A673 (cell line): ENCODE results near the gene IFNAR1. TPM values are rescaled to one million over a fixed set of nuclear protein-coding genes. Genes with fewer than 3 reads are reported as not detected.
A peak's percentile ranks its signal among the peaks of the same experiment; 100 is the strongest.

Experiments
- BruUV-seq: library from RNA; stranded (reverse); fragments of 400-500 nt; replicated peaks from 2 replicates; lab custom pipeline; 2021; lab: Mats Ljungman, UMichigan
- CTCF ChIA-PET: fragments of 300-600 bp; sonication (Branson Sonifier 250); formaldehyde crosslinking; loops from one replicate; lab custom pipeline; 2022; ENCODE audit warnings: antibody characterized with exemption; lab: Charles Lee
- POLR2A ChIA-PET: fragments of 300-600 bp; sonication (Branson Sonifier 250); formaldehyde crosslinking; loops from one replicate; lab custom pipeline; 2022; ENCODE audit warnings: antibody characterized with exemption; ENCODE audit not compliant: low non-redundant PET; lab: Charles Lee
- DNase-seq: peaks from one replicate; pipeline ENCODE4 v3.0.0-alpha.2; 2015; ENCODE audit warnings: low spot score
- H3K27ac ChIP-seq: fragments of 200-600 bp; sonication (generic); 2 replicates; pipeline ENCODE4 v1.5.1; 2016; ENCODE audit warnings: mixed run types, low read depth, mild to moderate bottlenecking, mixed read lengths, antibody characterized with exemption, low read length; ENCODE audit not compliant: poor library complexity, severe bottlenecking
- H3K27me3 ChIP-seq: fragments of 200-600 bp; sonication (generic); replicated peaks from 2 replicates; pipeline ENCODE4 v1.6.1; 2017; ENCODE audit warnings: mixed run types, low read depth, mild to moderate bottlenecking, mixed read lengths, antibody characterized with exemption, low read length; ENCODE audit not compliant: insufficient read depth, poor library complexity
- H3K36me3 ChIP-seq: fragments of 200-600 bp; sonication (generic); 2 replicates; pipeline ENCODE4 v1.6.1; 2016; ENCODE audit warnings: mixed run types, mild to moderate bottlenecking, mixed read lengths, antibody characterized with exemption, low read length; ENCODE audit not compliant: insufficient read depth, poor library complexity, severe bottlenecking
- H3K4me1 ChIP-seq: fragments of 200-600 bp; sonication (generic); 2 replicates; pipeline ENCODE4 v1.6.1; 2017; ENCODE audit warnings: mixed run types, mild to moderate bottlenecking, mixed read lengths, antibody characterized with exemption, low read length; ENCODE audit not compliant: insufficient read depth, poor library complexity, severe bottlenecking
- H3K4me3 ChIP-seq: fragments of 200-600 bp; sonication (generic); 2 replicates; pipeline ENCODE4 v1.5.1; 2016; ENCODE audit warnings: low read depth, mixed run types, mild to moderate bottlenecking, mixed read lengths, low read length; ENCODE audit not compliant: poor library complexity, severe bottlenecking
- H3K9me3 ChIP-seq: fragments of 200-600 bp; sonication (generic); 2 replicates; pipeline ENCODE4 v1.6.1; 2016; ENCODE audit warnings: mixed run types, low read depth, mild to moderate bottlenecking, mixed read lengths, antibody characterized with exemption, low read length; ENCODE audit not compliant: poor library complexity, severe bottlenecking
- CTCF ChIP-seq: fragments of 300-800, 200-600 bp; sonication (generic); conservative IDR thresholded peaks from 2 replicates; pipeline ENCODE4 v1.5.1; 2017; ENCODE audit warnings: low read depth, mild to moderate bottlenecking, antibody characterized with exemption, low read length, moderate library complexity, mixed read lengths
- EZH2 ChIP-seq: fragments of 200-600 bp; sonication (generic); IDR thresholded peaks from 2 replicates; pipeline ENCODE4 v1.6.1; 2017; ENCODE audit warnings: borderline replicate concordance, low read depth, mild to moderate bottlenecking, mixed read lengths, antibody characterized with exemption, low read length; ENCODE audit not compliant: poor library complexity, severe bottlenecking
- intact Hi-C: fragments of 100-400 bp; cut with micrococcal nuclease; formaldehyde crosslinking; loops from one replicate; pipeline ENCODE4 v1.10.0; 2022; ENCODE audit not compliant: unreplicated experiment
- total RNA-seq: library from RNA; stranded (reverse); gene quantifications from 2 replicates; pipeline ENCODE4 v1.2.3, GENCODE V29; 2021

The IFNAR1 gene
- total RNA-seq, 1 experiment from 2014 or later = 38.1 TPM

- no TSS peak for BruUV-seq
- Histone ChIP-seq H3K4me1 (peaks cover under 1% of the 10 kb centered on the region), H3K9me3 (no peaks in the 10 kb centered on the region), H3K27me3 (no peaks in the 10 kb centered on the region), H3K27ac (no peak overlapping the region), H3K36me3 (no peaks in the 10 kb centered on the region), H3K4me3 (no peak overlapping the region)
- peak; percentile 28 for DNase-seq
- TF ChIP-seq EZH2 = no peak
- no peak for TF ChIP-seq CTCF
- ChIA-PET POLR2A (interaction anchor here (0.6 kb wide), 1 partner anchor 257 kb away, joined by 3 read pairs; no protein-coding TSS in a partner anchor), CTCF (no interaction called here)
- intact Hi-C loops = no loop called here
Observed at GRCh38 chr21:33396951-33397350, 72.2 kb downstream of the IFNAR1 start.

GRCh38 chr21:33397717-33398116, 72.9 kb downstream of the IFNAR1 start:
- Histone ChIP-seq H3K27me3 (no peaks in the 10 kb centered on the region), H3K9me3 (no peaks in the 10 kb centered on the region), H3K4me3 (no peak overlapping the region), H3K4me1 (peaks cover 8% of the 10 kb centered on the region), H3K27ac (no peak overlapping the region), H3K36me3 (no peaks in the 10 kb centered on the region)
- BruUV-seq = no TSS peak
- intact Hi-C loops = no loop called here
- POLR2A ChIA-PET = interaction anchor here (0.6 kb wide), 1 partner anchor 258 kb away, joined by 3 read pairs; no protein-coding TSS in a partner anchor
- DNase-seq = no peak
- TF ChIP-seq CTCF (no peak), EZH2 (no peak)
- CTCF ChIA-PET = no interaction called here

- no TSS peak for BruUV-seq
Observed at GRCh38 chr21:33398361-33398760, 73.6 kb downstream of the IFNAR1 start.

More at GRCh38 chr21:33398361-33398760, 73.6 kb downstream of the IFNAR1 start:
- TF ChIP-seq EZH2 (no peak), CTCF (no peak)
- H3K4me3 ChIP-seq = no peak overlapping the region
- POLR2A ChIA-PET = no interaction called here
- intact Hi-C loops = no loop called here
- H3K36me3 ChIP-seq = no peaks in the 10 kb centered on the region
- no peaks in the 10 kb centered on the region for H3K27me3 ChIP-seq
- H3K27ac ChIP-seq = no peak overlapping the region
- no peak for DNase-seq
- CTCF ChIA-PET = no interaction called here
- H3K4me1 ChIP-seq = peaks cover 8% of the 10 kb centered on the region
- H3K9me3 ChIP-seq = no peaks in the 10 kb centered on the region
